ENCODE results near the gene RASGEF1C. TPM values are rescaled to one million over a fixed set of nuclear protein-coding genes. Genes with fewer than 3 reads are reported as not detected.
"Not testable (repeated sequence)": the region's sequence is repeated elsewhere in the genome, so short reads cannot be mapped to it uniquely, and the experiment has no call there.

The RASGEF1C gene
- total RNA-seq, 1 donor from 2014 or later = not detected

GRCh38 chr5:180089628-180090027 is 119.4 kb downstream of the RASGEF1C start:
- DNase-seq (ENCODE audit: extremely low read depth, low read depth, low spot score) = not testable (repeated sequence)

GRCh38 chr5:180088561-180088960 is 120.5 kb downstream of the RASGEF1C start:
- no peak for DNase-seq (ENCODE audit: extremely low read depth, low read depth, low spot score)

DNA sequence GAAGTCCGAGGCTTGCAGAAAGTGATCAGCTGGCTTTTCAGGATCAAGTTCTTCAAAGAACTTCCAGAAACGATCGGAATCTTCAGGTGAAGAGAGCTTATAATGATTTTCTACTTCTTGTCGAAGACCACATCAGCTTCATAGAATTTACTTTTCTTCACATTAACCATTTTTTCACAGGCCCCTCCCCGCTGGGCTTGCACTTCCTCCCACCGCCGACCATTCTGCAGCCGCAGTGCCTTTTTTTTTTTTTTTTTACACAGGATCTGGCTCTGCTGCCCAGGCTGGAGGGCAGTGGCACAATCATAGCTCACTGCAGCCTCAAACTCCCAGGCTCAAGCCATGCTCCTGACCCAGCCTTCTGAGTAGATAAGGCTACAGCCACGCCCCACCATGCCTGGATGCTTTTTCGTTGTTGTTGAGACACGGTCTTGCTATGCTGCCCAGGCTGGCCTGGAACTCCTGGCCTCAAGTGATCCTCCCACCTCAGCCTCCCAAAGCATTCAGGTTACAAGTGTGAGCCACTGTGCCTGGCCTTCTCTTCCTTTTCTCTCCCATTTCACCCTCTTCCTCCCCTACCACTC is 122.1 kb downstream of the RASGEF1C start:
- no peak for DNase-seq (ENCODE audit: extremely low read depth, low read depth, low spot score)

GRCh38 chr5:180085837-180086236 is 123.2 kb downstream of the RASGEF1C start:
- DNase-seq (ENCODE audit: extremely low read depth, low read depth, low spot score) = no peak

GRCh38 chr5:180084638-180085561 is 124.1 kb downstream of the RASGEF1C start:
- no peak for DNase-seq (ENCODE audit: extremely low read depth, low read depth, low spot score)

GRCh38 chr5:180083529-180084060 is 125.4 kb downstream of the RASGEF1C start:
- DNase-seq (ENCODE audit: extremely low read depth, low read depth, low spot score) = no peak

DNA sequence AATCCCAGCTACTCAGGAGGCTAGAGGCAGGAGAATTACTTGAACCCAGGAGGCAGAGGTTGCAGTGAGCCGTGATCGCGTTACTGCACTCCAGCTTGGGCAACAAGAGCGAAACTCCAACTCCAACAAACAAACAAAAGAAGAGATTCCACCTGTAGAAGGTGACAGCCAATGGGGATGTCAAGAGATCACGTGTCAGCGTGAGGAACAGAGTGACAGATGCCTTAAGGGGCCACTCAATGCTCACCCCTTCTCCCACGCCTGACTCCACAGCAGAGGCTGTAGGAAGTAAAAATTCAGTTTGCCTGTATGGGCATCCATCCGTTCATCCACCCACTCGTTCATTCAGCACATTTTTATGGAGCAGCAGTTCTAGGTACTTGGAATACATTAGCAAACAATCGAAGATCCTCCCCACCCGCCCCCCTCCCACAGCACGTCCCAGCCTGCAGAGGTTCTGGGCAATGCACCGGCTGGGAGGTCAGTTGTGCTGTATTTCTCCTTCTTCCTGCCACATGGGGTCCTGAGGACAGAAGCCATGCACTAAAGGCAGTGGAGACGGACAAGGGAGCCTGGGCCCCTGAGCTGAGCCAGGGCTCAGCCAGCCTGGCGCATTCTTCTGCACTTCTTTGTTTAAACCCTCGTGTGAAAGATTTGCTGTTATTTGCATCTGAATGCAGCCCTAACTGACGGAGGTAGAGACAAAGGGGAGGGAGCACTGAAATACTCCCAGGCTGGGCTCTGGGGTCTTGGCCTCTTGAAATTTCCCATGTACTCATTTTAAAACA is 126.2 kb downstream of the RASGEF1C start:
- no peak for DNase-seq (ENCODE audit: extremely low read depth, low read depth, low spot score)

- DNase-seq (ENCODE audit: extremely low read depth, low read depth, low spot score) = no peak
Measured at GRCh38 chr5:180081481-180081880, 127.5 kb downstream of the RASGEF1C start.

GRCh38 chr5:180080486-180081280 is 128.3 kb downstream of the RASGEF1C start:
- DNase-seq (ENCODE audit: extremely low read depth, low read depth, low spot score) = no peak

DNA sequence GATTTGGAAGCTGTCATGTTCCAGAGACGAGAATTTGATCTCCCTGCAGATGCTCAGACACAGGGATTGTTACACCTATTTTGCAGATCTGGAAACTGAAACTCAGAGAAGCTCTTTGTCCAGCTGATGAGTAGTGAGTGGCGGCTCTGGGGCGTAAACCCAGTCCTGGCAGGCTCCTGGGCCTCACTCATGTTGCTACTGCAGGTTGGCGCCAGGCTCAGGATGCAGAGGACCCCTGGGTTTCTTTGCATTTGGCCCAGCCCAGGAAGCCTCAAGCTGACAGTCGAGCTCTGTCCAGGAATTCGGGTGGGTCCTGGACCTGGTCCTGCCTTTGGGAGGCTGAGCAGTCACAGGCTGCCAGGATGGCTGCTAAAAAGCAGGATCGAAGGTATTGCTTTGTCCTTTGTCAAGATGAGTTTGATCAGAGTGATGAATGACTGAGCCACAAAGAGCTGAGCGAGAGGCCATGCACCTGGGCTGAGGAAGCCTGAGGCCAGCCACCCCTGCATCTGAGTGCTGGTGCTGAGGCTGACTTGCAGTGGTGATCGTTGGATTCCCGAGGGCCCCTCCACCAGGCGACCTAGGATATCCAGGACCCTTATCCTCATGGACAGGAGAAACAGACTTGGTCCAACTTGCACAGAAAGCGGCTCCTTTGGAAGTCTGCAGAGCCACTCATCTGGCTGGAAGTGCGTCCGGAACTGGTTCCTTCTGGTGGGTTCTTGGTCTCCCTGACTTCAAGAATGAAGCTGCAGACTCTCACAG is 129.1 kb downstream of the RASGEF1C start:
- DNase-seq (ENCODE audit: extremely low read depth, low read depth, low spot score) = no peak

DNA sequence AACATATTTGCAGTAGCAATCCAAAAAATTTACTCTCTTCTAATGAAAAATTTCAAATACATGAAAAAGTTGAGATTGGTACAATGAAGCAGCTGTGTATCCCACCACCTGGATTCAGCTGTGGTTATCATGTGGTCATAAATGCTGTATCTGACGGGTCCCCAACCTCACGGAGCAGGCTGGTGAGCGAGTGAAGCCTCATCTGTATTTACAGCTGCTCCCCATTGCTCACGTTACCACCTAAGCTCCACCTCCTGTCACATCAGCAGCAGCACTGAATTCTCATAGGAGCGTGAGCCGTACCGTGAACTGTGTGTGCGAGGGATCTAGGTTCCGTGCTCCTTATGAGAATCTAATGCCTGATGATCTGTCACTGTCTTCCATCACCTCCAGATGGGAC is 130.7 kb downstream of the RASGEF1C start:
- no peak for DNase-seq (ENCODE audit: extremely low read depth, low read depth, low spot score)

GRCh38 chr5:180077594-180078284 is 131.3 kb downstream of the RASGEF1C start:
- no peak for DNase-seq (ENCODE audit: extremely low read depth, low read depth, low spot score)

DNA sequence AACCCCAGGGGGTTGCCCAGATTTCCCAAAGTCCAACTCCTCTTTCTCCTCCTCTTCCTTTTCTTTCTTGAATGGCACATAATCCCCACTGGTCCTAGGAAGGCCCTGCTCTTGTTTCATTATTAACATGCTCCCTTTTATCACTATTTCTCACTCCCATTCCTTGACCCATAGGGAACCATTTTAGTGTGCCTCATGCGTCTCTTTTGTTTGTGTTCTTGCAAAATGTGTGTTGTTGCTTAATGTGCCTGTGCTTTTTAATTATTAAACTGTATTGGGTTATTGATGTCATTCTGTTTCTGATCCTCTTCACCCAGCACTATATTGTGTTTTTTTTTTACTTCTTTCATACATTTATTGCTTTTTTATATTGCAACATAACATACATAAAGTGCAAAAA is 133.3 kb downstream of the RASGEF1C start:
- DNase-seq (ENCODE audit: extremely low read depth, low read depth, low spot score) = no peak

DNA sequence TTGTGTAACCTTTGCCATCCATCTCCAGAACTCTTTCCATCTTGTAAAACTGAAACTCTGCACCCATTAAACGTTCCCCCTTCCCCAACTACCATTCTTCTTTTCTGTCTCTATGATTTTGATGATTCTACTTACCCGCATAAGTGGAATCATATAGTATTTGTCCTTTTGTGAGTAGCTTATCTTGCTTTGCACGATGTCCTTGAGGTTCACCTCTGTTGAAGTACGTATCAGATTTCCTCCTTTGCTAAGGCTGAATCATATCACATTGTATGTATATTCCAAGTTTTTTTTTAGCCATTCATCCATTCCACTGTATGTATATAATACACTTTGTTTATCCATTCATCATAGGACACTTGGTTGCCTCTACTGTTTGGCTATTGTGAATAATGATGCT is 134.5 kb downstream of the RASGEF1C start:
- no peak for DNase-seq (ENCODE audit: extremely low read depth, low read depth, low spot score)

- no peak for DNase-seq (ENCODE audit: extremely low read depth, low read depth, low spot score)
Measured at GRCh38 chr5:180072556-180072955, 136.5 kb downstream of the RASGEF1C start.

- no peak for DNase-seq (ENCODE audit: extremely low read depth, low read depth, low spot score)
Measured at GRCh38 chr5:180072256-180072548, 136.8 kb downstream of the RASGEF1C start.

DNA sequence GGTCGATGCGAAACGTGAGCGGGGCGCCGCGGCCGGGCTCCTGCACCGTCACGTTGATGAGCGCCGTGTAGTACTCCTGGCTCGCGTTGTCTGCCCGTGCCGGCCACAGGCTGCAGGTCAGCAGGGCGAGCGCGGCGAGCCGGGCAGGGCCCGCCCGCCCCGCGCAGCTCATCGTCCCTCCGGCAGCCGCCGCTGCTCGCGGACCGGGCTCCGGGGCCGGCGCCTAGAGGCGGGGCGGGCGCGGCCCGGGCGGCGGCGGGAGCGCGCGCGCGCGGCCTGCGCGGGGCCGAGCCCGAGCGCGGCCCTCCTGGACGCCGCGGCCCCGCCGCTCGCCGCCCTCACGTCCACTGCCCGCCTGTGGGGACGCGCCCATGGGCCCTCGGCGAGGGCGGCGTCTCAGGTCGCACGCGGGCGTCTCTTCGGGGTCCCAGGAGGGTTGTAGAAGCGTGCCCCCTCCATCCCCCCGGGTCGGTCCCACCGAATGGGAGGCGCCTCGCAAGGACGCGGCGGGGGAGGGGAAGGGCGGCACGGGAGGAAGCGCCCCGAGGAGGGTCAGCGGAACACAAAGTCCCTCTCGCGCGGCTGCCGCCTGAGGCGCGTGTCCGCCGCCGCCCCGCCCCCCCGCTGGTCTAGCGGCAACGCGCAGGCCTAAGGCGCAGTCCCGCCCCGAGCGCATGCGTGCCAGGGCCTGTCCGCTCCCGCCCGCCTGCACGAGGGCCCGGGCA is 137.3 kb downstream of the RASGEF1C start, which contains the start of gene RNF130:
TSS of gene RNF130 (minus strand) at position 229 of the 725 bp plus-strand sequence. CDS start at position 172, 57 bp downstream.
- DNase-seq (ENCODE audit: extremely low read depth, low read depth, low spot score) = no peak

DNA sequence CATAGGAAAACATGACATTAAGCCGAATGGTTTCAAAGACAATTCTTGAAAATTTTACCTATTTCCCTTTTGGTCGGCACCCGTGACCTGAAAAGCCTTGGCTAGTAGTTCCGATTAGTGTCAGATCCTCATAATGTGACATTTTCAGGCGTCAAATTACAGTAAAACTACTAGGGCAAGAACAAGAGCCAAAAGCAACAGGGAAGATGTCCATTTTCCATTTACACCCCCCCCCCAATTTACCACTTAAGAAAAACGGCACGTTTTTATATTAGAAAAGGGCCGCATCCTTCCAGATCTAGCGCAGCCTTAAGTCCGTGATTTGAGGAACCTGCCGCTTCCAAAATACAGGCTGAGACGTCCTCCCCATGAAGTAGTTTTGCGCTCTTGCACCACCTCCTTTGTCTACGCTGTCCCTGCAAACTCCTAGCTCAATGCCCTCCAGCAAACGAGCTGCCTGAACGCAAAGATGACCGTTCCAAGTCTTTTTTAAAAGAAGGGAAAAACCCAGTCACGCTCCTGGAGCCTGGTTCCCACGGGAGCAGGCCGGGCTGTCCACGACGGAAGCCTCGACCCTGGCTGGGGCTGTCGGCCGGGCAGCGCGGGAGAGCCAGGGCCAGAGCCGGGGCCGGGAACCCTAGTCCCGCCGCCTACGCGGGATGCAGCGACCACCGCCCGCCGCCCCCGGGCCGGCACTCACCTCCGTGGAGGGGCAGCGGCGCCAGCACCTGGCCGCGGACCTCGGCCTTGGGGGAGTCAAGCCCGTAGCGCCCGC is 138.1 kb downstream of the RASGEF1C start:
- DNase-seq (ENCODE audit: extremely low read depth, low read depth, low spot score) = no peak
